Esophagus muscularis mucosa (tissue), 4 donors: Measurements from ENCODE around the gene MYO1E. TPM values are rescaled to one million over a fixed set of nuclear protein-coding genes. Genes with fewer than 3 reads are reported as not detected.

Experiments
- DNase-seq: peaks from one replicate; pipeline ENCODE4 v3.0.0-alpha.2; 2017; ENCODE audit errors: extremely low spot score
- H3K27ac ChIP-seq, 4 donors: fragments of 200-600 bp; sonication (generic); replicated peaks in 1 of 4; 1 replicate in 3 of 4; 2 replicates in 1 of 4; pipeline ENCODE4 v1.5.1; 2016 to 2019; ENCODE audit warnings: mild to moderate bottlenecking in 1 of 4
- H3K27me3 ChIP-seq, 4 donors: fragments of 200-600 bp; sonication (generic); one replicate each; pipeline versions ENCODE4 v1.5.1 to v1.6.0; 2016 to 2019
- H3K36me3 ChIP-seq, 4 donors: fragments of 200-600 bp; sonication (generic); one replicate each; pipeline ENCODE4 v1.5.1; 2016 to 2019
- H3K4me1 ChIP-seq, 4 donors: fragments of 200-600 bp; sonication (generic); one replicate each; pipeline ENCODE4 v1.5.1; 2016 to 2019
- H3K4me3 ChIP-seq, 4 donors: fragments of 200-600 bp; sonication (generic); 1 replicate in 2 of 4; 2 replicates in 2 of 4; pipeline ENCODE4 v1.5.1; 2016 to 2019; ENCODE audit warnings: mild to moderate bottlenecking in 4 of 4, moderate library complexity in 1 of 4
- H3K9me3 ChIP-seq, 4 donors: fragments of 200-600 bp; sonication (generic); 1 replicate in 3 of 4; 2 replicates in 1 of 4; pipeline ENCODE4 v1.5.1; 2016 to 2019
- EP300 ChIP-seq: sonication (generic); formaldehyde crosslinking; IDR thresholded peaks from one replicate; pipeline ENCODE4 v1.6.1; 2017; ENCODE audit warnings: antibody characterized with exemption
- POLR2A ChIP-seq: fragments of 450-650 bp; IDR thresholded peaks from one replicate; pipeline ENCODE4 v1.6.1; 2017; ENCODE audit warnings: antibody characterized with exemption, moderate library complexity, mild to moderate bottlenecking, low read depth
- POLR2AphosphoS5 ChIP-seq, 2 donors: sonication (generic); formaldehyde crosslinking; IDR thresholded peaks; one replicate each; pipeline ENCODE4 v1.6.1; 2017; ENCODE audit warnings: antibody characterized with exemption in 2 of 2
- WGBS: methylation state at CpG from one replicate; pipeline ENCODE4 v1.1.5; 2018; 5-methylcytosine and 5-hydroxymethylcytosine counted together
- intact Hi-C: fragments of 100-400 bp; cut with DNase I; formaldehyde crosslinking; loops from one replicate; pipeline ENCODE4 v1.15.1; 2023
- total RNA-seq, 4 donors: library from RNA; depleted of rRNA; stranded (reverse); fragments of >200 nt; gene quantifications; one replicate each; pipeline versions ENCODE4 v1.1.0 to v1.2.1, GENCODE V29; 2016
- TF ChIP-seq, protein P1 (sequence below), 3 experiments: fragments of 200-600 bp in 2 of 3; fragments of 450-650 bp in 1 of 3; sonication (generic) in 2 of 3; IDR thresholded peaks; one replicate each; pipeline ENCODE4 v1.5.1; 2017 to 2019; ENCODE audit warnings: antibody characterized with exemption in 3 of 3, mild to moderate bottlenecking in 2 of 3, moderate library complexity in 1 of 3

The MYO1E gene
- total RNA-seq, 4 donors from 2014 or later, result 32.7 to 39.9 (median 37.6) TPM

DNA sequence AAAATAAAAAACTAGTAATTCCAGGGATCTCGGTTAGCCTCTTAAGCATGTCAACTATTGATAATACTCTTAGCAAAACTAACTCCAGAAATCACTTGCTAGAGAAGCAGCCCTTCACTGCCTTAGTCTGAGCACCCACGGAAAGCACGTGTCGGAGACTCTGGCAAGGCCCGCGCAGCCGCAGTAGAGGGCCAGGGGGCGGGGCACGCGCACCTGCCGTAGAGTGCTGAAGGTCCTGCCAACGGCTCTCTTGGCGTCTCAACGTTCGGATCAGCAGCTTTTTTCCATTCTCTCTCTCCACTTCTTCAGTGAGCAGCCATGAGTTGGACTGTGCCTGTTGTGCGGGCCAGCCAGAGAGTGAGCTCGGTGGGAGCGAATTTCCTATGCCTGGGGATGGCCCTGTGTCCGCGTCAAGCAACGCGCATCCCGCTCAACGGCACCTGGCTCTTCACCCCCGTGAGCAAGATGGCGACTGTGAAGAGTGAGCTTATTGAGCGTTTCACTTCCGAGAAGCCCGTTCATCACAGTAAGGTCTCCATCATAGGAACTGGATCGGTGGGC lies 166.0 kb downstream of the MYO1E start, which contains the start of gene LDHAL6B:
Gene LDHAL6B (plus strand): TSS at position 221 of the 561 bp plus-strand sequence. CDS start 98 bp downstream, at position 319.
- Histone ChIP-seq H3K27ac (no peak within 1 kb of the TSS), H3K9me3 (no peaks in the 10 kb centered on the region), H3K27me3 (no peaks in the 10 kb centered on the region), H3K4me3 (no peak within 1 kb of the TSS), H3K4me1 (peaks cover 0 to 7% (median 4%) of the 10 kb centered on the region in 4 donors), H3K36me3 (peaks cover 9 to 86% (median 73%) of the 10 kb centered on the region in 4 donors)
- 98% methylated on average over 29 of the region's 30 CpGs for WGBS
- DNase-seq, result no peak
- intact Hi-C loops, result no loop called here
- TF ChIP-seq, protein P1, sequence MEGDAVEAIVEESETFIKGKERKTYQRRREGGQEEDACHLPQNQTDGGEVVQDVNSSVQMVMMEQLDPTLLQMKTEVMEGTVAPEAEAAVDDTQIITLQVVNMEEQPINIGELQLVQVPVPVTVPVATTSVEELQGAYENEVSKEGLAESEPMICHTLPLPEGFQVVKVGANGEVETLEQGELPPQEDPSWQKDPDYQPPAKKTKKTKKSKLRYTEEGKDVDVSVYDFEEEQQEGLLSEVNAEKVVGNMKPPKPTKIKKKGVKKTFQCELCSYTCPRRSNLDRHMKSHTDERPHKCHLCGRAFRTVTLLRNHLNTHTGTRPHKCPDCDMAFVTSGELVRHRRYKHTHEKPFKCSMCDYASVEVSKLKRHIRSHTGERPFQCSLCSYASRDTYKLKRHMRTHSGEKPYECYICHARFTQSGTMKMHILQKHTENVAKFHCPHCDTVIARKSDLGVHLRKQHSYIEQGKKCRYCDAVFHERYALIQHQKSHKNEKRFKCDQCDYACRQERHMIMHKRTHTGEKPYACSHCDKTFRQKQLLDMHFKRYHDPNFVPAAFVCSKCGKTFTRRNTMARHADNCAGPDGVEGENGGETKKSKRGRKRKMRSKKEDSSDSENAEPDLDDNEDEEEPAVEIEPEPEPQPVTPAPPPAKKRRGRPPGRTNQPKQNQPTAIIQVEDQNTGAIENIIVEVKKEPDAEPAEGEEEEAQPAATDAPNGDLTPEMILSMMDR (IDR thresholded peaks at IDR 0.05), result no peak
- TF ChIP-seq EP300 (no peak), POLR2AphosphoS5 (IDR thresholded peaks at IDR 0.05) (no peak), POLR2A (no peak)

DNA sequence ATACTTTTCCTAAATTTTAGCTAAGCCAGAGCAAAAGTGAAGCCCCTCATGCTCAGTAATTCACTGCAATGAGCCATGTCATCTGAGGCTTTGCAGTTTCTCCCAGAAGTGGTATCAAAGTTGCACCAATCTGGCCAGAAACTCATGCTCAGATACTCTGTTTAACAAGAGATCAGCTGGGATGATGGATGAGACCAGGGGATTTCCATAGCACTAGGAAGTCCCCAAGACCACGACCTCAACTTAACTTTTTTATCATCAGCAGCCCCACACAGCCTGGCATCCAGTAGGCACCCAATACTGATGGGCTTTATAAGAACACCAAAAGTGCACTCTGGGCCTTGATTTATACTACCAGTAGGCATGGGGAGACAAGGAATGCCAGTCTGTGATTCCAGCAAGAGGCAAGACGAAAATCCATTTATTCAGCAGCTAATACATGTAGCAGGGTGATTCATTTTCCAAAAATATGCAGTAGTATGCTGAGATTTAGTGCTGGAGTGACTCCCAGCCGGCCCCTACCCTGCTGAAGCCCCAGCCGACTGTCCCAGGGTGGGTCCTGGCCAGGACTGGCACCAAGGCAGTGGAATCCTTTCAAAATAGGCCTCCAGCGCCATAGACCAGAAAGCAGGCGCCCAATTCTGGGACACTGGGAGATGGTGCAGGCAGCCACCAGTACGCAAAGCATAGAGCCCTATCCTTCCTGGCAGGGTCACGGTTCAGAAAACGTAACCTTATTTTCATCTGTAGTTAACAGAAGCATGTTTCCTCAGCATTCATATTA lies 166.6 kb downstream of the MYO1E start:
- DNase-seq, result no peak
- intact Hi-C loops, result no loop called here
- Histone ChIP-seq H3K9me3 (no peaks in the 10 kb centered on the region), H3K36me3 (peaks cover 9 to 92% (median 78%) of the 10 kb centered on the region in 4 donors), H3K27me3 (no peaks in the 10 kb centered on the region), H3K27ac (no peak overlapping the region), H3K4me1 (peaks cover 0 to 7% (median 4%) of the 10 kb centered on the region in 4 donors), H3K4me3 (no peak overlapping the region)
- TF ChIP-seq EP300 (no peak), POLR2A (no peak), POLR2AphosphoS5 (IDR thresholded peaks at IDR 0.05) (no peak)
- TF ChIP-seq, protein P1 (IDR thresholded peaks at IDR 0.05), result no peak
- 90% methylated on average over 7 of the region's 9 CpGs for WGBS

DNA sequence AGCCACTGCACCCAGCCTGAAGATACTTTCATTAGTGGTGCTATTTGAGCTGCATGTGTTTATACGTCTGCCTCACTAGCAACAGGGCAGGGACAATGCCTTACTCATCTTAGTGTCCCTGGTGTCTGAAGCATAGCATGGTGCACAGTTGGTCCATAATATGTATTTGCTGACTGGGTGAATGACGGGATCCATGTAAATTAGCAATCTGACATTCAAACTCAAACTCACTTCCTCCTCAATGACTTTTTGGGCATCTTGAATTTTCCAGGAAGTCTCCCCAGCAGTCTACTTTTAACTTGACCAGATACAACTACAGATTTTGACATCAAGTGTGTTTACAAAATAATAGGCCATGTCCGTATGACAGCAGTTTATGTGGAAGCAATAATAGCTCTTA lies 169.0 kb downstream of the MYO1E start:
- Histone ChIP-seq H3K36me3 (peaks cover 9 to 90% (median 72%) of the 10 kb centered on the region in 4 donors), H3K27ac (no peak overlapping the region), H3K9me3 (no peaks in the 10 kb centered on the region), H3K4me1 (peaks cover 0 to 7% (median 4%) of the 10 kb centered on the region in 4 donors), H3K4me3 (no peak overlapping the region), H3K27me3 (no peaks in the 10 kb centered on the region)
- 64% methylated on average over 3 of the region's 3 CpGs for WGBS
- TF ChIP-seq POLR2AphosphoS5 (IDR thresholded peaks at IDR 0.05) (no peak), EP300 (no peak), POLR2A (no peak)
- TF ChIP-seq, protein P1 (IDR thresholded peaks at IDR 0.05), result no peak
- no peak for DNase-seq
- intact Hi-C loops, result no loop called here

DNA sequence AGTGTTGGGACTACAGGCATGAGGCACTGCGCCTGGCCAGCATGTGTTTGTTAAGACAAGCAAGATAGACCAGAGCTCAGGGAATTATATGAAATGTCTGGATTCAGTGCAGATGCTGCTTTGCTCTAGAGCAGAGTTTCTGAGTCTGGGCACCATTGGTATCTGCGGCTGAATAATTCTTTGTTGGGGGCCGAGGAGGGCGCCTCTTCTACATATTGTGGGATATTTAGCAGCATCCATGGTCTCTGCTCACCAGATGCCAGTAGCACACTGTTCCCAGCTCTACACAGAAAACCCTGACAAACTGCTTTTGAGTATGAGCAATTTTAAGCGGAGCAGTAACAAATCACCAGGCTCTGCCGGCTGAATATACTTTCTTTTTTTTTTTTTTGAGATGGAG lies 169.7 kb downstream of the MYO1E start:
- H3K36me3 ChIP-seq, result peaks cover 9 to 90% (median 70%) of the 10 kb centered on the region in 4 donors
- no peak overlapping the region for H3K4me3 ChIP-seq
- no peak overlapping the region for H3K27ac ChIP-seq
- H3K4me1 ChIP-seq, result peaks cover 0 to 7% (median 4%) of the 10 kb centered on the region in 4 donors
- TF ChIP-seq POLR2AphosphoS5 (IDR thresholded peaks at IDR 0.05) (no peak), EP300 (no peak), POLR2A (no peak)
- TF ChIP-seq, protein P1 (IDR thresholded peaks at IDR 0.05), result no peak
- H3K9me3 ChIP-seq, result no peaks in the 10 kb centered on the region
- H3K27me3 ChIP-seq, result no peaks in the 10 kb centered on the region
- no peak for DNase-seq
- 93% methylated on average over 6 of the region's 6 CpGs for WGBS
- intact Hi-C loops, result no loop called here
